HepG2 (cell line): ENCODE measurements around the gene CCDC106. TPM values are rescaled to one million over a fixed set of nuclear protein-coding genes. Genes with fewer than 3 reads are reported as not detected.

Source experiments
- ATM ChIP-seq: fragments of 450-650 bp; IDR thresholded peaks from 2 replicates; pipeline ENCODE4 v1.7.1; 2017; ENCODE audit warnings: mild to moderate bottlenecking, borderline replicate concordance
- CENPT ChIP-seq: sonication (generic); formaldehyde crosslinking; IDR thresholded peaks from 2 replicates; pipeline ENCODE4 v1.8.0; 2022; ENCODE audit warnings: low read depth, mild to moderate bottlenecking, moderate library complexity, missing genetic modification reagents
- HOXD1 ChIP-seq: sonication (generic); formaldehyde crosslinking; IDR thresholded peaks from 2 replicates; pipeline ENCODE4 v1.5.0; 2020; ENCODE audit warnings: missing genetic modification reagents
- KAT2B ChIP-seq: fragments of 150-350 bp; IDR thresholded peaks from 2 replicates; pipeline ENCODE4 v1.6.1; 2014; ENCODE audit warnings: low read depth, low read length, borderline replicate concordance
- NCOR1 ChIP-seq: fragments of 200-600 bp; sonication (generic); IDR thresholded peaks from 2 replicates; pipeline ENCODE4 v1.7.0; 2017; ENCODE audit warnings: antibody characterized with exemption, low read length, borderline replicate concordance
- NR1H2 ChIP-seq: sonication (generic); formaldehyde crosslinking; IDR thresholded peaks from 2 replicates; pipeline ENCODE4 v1.8.1; 2022; ENCODE audit warnings: low read depth, missing genetic modification reagents, borderline replicate concordance
- RFXANK ChIP-seq: IDR thresholded peaks from 2 replicates; pipeline ENCODE4 v1.6.1; 2016
- SMARCC2 ChIP-seq: fragments of 450-650 bp; IDR thresholded peaks from 2 replicates; pipeline ENCODE4 v1.6.1; 2017; ENCODE audit warnings: antibody characterized with exemption, mild to moderate bottlenecking
- SNRNP70 ChIP-seq: fragments of 200-400 bp; formaldehyde crosslinking; IDR thresholded peaks from 2 replicates; pipeline ENCODE4 v1.6.1; 2017; ENCODE audit warnings: mild to moderate bottlenecking, low read depth, low read length, moderate library complexity
- ZBTB21 ChIP-seq: sonication (generic); formaldehyde crosslinking; IDR thresholded peaks from 2 replicates; pipeline ENCODE4 v1.4.0; 2020; ENCODE audit warnings: missing genetic modification reagents
- ZMYM2 ChIP-seq: sonication (generic); formaldehyde crosslinking; IDR thresholded peaks from 2 replicates; pipeline ENCODE4 v1.8.0; 2022; ENCODE audit warnings: mild to moderate bottlenecking, missing genetic modification reagents
- ZNF253 ChIP-seq: sonication (generic); formaldehyde crosslinking; IDR thresholded peaks from 2 replicates; pipeline ENCODE4 v1.8.0; 2022; ENCODE audit warnings: mild to moderate bottlenecking, missing genetic modification reagents, borderline replicate concordance
- ZNF274 ChIP-seq: sonication (generic); formaldehyde crosslinking; IDR thresholded peaks from 2 replicates; pipeline ENCODE4 v1.5.1; 2020; ENCODE audit warnings: mild to moderate bottlenecking, missing genetic modification reagents
- ZNF331 ChIP-seq: sonication (generic); formaldehyde crosslinking; IDR thresholded peaks from 2 replicates; pipeline ENCODE4 v1.4.0; 2020; ENCODE audit warnings: missing genetic modification reagents
- ZNF567 ChIP-seq: sonication (generic); formaldehyde crosslinking; IDR thresholded peaks from 2 replicates; pipeline ENCODE4 v1.8.1; 2023; ENCODE audit warnings: mild to moderate bottlenecking, missing genetic modification reagents, borderline replicate concordance
- polyA plus RNA-seq, 8 experiments: library from polyadenylated mRNA; depleted of rRNA in 3 of 8; stranded (reverse) in 7 of 8; unstranded in 1 of 8; fragments of >200 nt; fragmentation: Illumina TruSeq in 4 of 8; extraction: Trizol in 4 of 8; gene quantifications; 2 replicates each; pipeline versions ENCODE4 v1.2.1 to v1.2.3, GENCODE V29; 2011 to 2016; ENCODE audit warnings: low read depth in 4 of 8, missing spikeins in 1 of 8, mixed read lengths in 1 of 8; ENCODE audit not compliant: insufficient read depth in 1 of 8
- total RNA-seq, 5 experiments: library from RNA; depleted of rRNA; stranded (reverse); fragments of >200 nt; fragmentation: Illumina TruSeq; extraction: Trizol; gene quantifications; 2 replicates each; pipeline ENCODE4 v1.2.3, GENCODE V29; 2016; ENCODE audit warnings: low read depth in 1 of 5
- TF ChIP-seq, protein P1 (sequence below): sonication (generic); formaldehyde crosslinking; IDR thresholded peaks from 2 replicates; pipeline ENCODE4 v1.5.0; 2020; ENCODE audit warnings: mild to moderate bottlenecking, missing genetic modification reagents, borderline replicate concordance
- TF ChIP-seq, protein P2 (sequence below): IDR thresholded peaks from 2 replicates; pipeline ENCODE4 v1.6.1; 2016; ENCODE audit warnings: mild to moderate bottlenecking
- TF ChIP-seq, protein P3 (sequence below): sonication (generic); formaldehyde crosslinking; IDR thresholded peaks from 2 replicates; pipeline ENCODE4 v1.5.1; 2020; ENCODE audit warnings: missing genetic modification reagents, mild to moderate bottlenecking, borderline replicate concordance
- TF ChIP-seq, protein P4 (sequence below): sonication (generic); formaldehyde crosslinking; IDR thresholded peaks from 2 replicates; pipeline ENCODE4 v1.4.0; 2020; ENCODE audit warnings: missing genetic modification reagents; ENCODE audit errors: not compliant biosample characterization

CCDC106 gene
- total and polyA plus RNA-seq, 2 of the 13 experiments (the other 11 are each of a cell fraction or from before 2014, with no cell fraction given) = 4.7 to 8.8 TPM

DNA sequence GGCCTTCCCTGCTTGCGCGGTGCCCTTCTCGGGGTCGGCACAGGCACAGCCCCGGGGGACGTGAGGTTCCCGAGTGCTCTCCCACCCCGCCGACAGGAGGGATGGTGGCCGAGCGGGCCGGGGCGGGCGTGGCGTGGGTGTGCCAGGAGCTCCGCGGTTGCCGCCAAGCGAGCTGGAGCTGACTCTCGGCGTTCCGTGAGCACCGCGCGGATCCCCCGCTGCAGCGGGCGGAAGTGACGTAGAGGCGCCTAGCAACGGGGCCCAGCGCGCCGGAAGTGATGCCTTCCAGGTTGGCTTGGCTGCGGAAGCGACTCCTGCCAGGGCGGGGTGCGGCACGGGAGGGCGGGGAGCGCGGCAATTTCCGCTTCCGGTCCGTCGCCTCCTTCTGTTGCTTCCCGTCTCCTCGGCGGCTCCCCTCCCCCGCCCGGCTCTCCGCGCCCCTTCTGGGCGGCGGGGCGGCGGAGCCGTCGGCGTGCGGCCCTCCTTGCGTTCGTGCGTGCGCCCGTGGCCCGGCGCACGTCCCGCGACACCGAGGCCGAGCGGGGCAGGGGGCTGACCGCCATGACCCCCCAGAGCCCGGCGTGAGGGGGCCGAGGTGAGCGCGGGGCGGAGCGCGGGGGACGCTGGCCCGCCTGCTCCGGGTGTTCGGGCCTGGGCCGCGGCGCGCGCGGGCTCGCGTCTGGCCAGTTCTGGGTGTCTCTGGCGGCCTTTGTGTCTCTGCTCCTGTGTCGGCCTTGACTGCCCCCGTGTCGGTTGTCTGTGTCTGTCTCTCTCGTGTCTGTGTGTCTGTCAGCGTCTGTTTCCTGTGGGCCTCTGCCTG is 27.0 kb downstream of the CCDC106 start, which contains the start of gene EPN1 (continued):
- TF ChIP-seq, protein P1, sequence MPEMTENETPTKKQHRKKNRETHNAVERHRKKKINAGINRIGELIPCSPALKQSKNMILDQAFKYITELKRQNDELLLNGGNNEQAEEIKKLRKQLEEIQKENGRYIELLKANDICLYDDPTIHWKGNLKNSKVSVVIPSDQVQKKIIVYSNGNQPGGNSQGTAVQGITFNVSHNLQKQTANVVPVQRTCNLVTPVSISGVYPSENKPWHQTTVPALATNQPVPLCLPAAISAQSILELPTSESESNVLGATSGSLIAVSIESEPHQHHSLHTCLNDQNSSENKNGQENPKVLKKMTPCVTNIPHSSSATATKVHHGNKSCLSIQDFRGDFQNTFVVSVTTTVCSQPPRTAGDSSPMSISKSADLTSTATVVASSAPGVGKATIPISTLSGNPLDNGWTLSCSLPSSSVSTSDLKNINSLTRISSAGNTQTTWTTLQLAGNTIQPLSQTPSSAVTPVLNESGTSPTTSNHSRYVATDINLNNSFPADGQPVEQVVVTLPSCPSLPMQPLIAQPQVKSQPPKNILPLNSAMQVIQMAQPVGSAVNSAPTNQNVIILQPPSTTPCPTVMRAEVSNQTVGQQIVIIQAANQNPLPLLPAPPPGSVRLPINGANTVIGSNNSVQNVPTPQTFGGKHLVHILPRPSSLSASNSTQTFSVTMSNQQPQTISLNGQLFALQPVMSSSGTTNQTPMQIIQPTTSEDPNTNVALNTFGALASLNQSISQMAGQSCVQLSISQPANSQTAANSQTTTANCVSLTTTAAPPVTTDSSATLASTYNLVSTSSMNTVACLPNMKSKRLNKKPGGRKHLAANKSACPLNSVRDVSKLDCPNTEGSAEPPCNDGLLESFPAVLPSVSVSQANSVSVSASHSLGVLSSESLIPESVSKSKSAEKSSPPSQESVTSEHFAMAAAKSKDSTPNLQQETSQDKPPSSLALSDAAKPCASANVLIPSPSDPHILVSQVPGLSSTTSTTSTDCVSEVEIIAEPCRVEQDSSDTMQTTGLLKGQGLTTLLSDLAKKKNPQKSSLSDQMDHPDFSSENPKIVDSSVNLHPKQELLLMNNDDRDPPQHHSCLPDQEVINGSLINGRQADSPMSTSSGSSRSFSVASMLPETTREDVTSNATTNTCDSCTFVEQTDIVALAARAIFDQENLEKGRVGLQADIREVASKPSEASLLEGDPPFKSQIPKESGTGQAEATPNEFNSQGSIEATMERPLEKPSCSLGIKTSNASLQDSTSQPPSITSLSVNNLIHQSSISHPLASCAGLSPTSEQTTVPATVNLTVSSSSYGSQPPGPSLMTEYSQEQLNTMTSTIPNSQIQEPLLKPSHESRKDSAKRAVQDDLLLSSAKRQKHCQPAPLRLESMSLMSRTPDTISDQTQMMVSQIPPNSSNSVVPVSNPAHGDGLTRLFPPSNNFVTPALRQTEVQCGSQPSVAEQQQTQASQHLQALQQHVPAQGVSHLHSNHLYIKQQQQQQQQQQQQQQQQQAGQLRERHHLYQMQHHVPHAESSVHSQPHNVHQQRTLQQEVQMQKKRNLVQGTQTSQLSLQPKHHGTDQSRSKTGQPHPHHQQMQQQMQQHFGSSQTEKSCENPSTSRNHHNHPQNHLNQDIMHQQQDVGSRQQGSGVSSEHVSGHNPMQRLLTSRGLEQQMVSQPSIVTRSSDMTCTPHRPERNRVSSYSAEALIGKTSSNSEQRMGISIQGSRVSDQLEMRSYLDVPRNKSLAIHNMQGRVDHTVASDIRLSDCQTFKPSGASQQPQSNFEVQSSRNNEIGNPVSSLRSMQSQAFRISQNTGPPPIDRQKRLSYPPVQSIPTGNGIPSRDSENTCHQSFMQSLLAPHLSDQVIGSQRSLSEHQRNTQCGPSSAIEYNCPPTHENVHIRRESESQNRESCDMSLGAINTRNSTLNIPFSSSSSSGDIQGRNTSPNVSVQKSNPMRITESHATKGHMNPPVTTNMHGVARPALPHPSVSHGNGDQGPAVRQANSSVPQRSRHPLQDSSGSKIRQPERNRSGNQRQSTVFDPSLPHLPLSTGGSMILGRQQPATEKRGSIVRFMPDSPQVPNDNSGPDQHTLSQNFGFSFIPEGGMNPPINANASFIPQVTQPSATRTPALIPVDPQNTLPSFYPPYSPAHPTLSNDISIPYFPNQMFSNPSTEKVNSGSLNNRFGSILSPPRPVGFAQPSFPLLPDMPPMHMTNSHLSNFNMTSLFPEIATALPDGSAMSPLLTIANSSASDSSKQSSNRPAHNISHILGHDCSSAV (CRISPR knock-in tag) = no peak
- no peak for TF ChIP-seq ATM
- no peak for TF ChIP-seq KAT2B
- TF ChIP-seq ZNF253 (CRISPR knock-in tag) = no peak
- TF ChIP-seq NCOR1 = no peak
- peak; percentile 63 for TF ChIP-seq ZNF331
- no peak for TF ChIP-seq SMARCC2
- TF ChIP-seq CENPT = no peak; the same call in 1 of the 2 replicates
- TF ChIP-seq NR1H2 = no peak
- TF ChIP-seq, protein P2, sequence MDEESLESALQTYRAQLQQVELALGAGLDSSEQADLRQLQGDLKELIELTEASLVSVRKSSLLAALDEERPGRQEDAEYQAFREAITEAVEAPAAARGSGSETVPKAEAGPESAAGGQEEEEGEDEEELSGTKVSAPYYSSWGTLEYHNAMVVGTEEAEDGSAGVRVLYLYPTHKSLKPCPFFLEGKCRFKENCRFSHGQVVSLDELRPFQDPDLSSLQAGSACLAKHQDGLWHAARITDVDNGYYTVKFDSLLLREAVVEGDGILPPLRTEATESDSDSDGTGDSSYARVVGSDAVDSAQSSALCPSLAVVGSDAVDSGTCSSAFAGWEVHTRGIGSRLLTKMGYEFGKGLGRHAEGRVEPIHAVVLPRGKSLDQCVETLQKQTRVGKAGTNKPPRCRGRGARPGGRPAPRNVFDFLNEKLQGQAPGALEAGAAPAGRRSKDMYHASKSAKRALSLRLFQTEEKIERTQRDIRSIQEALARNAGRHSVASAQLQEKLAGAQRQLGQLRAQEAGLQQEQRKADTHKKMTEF = peak; percentile 77; the same call in 1 of the 2 replicates
- TF ChIP-seq RFXANK (CRISPR knock-in tag) = no peak
- TF ChIP-seq, protein P3, sequence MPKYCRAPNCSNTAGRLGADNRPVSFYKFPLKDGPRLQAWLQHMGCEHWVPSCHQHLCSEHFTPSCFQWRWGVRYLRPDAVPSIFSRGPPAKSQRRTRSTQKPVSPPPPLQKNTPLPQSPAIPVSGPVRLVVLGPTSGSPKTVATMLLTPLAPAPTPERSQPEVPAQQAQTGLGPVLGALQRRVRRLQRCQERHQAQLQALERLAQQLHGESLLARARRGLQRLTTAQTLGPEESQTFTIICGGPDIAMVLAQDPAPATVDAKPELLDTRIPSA (CRISPR knock-in tag) = no peak
- TF ChIP-seq ZNF274 (CRISPR knock-in tag) = no peak
- TF ChIP-seq, protein P4, sequence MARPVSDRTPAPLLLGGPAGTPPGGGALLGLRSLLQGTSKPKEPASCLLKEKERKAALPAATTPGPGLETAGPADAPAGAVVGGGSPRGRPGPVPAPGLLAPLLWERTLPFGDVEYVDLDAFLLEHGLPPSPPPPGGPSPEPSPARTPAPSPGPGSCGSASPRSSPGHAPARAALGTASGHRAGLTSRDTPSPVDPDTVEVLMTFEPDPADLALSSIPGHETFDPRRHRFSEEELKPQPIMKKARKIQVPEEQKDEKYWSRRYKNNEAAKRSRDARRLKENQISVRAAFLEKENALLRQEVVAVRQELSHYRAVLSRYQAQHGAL (CRISPR knock-in tag) = no peak
- no peak for TF ChIP-seq ZMYM2 (CRISPR knock-in tag)
- 0 out of 2 replicates have a peak, but pooled peaks have one; percentile 60 for TF ChIP-seq ZBTB21 (CRISPR knock-in tag)
- no peak for TF ChIP-seq ZNF567 (CRISPR knock-in tag)
- no peak for TF ChIP-seq SNRNP70
- 0 out of 2 replicates have a peak, but pooled peaks have one; percentile 69 for TF ChIP-seq HOXD1
